ENCODE measurements around the gene SLC22A16.

- TF ChIP-seq CTCF (IDR thresholded peaks at IDR 0.05; ENCODE audit: extremely low read depth in 1 of 2, insufficient read depth in 1 of 2, low read depth in 1 of 2, low read length in 2 of 2), result no peak
- TF ChIP-seq MYC (IDR thresholded peaks at IDR 0.05; ENCODE audit: low read depth, low read length), result no peak
- no peak for TF ChIP-seq EZH2 (IDR thresholded peaks at IDR 0.05; ENCODE audit: borderline replicate concordance, low read depth, low read length, severe bottlenecking)
- no peak for TF ChIP-seq FOS (IDR thresholded peaks at IDR 0.05; ENCODE audit: borderline replicate concordance, insufficient read depth, low read length)
These were observed 7.9 kb upstream of the SLC22A16 start for GRCh38 chr6:110484321-110484720.
